Caco-2 (cell line): ENCODE measurements around the gene ADGRB3. TPM values are rescaled to one million over a fixed set of nuclear protein-coding genes. Genes with fewer than 3 reads are reported as not detected.

Experiments
- BruUV-seq: library from RNA; stranded (reverse); fragments of 400-500 nt; replicated peaks from 2 replicates; lab custom pipeline; 2021; lab: Mats Ljungman, UMichigan
- CTCF ChIA-PET: fragments of 300-600 bp; sonication (Branson Sonifier 250); formaldehyde crosslinking; loops from one replicate; lab custom pipeline; 2022; ENCODE audit warnings: antibody characterized with exemption; lab: Charles Lee
- POLR2A ChIA-PET: fragments of 300-600 bp; sonication (Branson Sonifier 250); formaldehyde crosslinking; loops from one replicate; lab custom pipeline; 2022; ENCODE audit warnings: antibody characterized with exemption; lab: Charles Lee
- DNase-seq, 2 experiments: peaks; one replicate each; pipeline versions ENCODE4 v3.0.0 to v3.0.0-alpha.2; 2020 to 2022
- H3K27me3 ChIP-seq: replicated peaks from 2 replicates; pipeline ENCODE4 v1.6.0; 2011; ENCODE audit warnings: low read length; ENCODE audit not compliant: control insufficient read depth, insufficient read depth
- H3K36me3 ChIP-seq: 2 replicates; pipeline ENCODE4 v1.5.1; 2011; ENCODE audit warnings: low read length; ENCODE audit not compliant: control insufficient read depth, insufficient read depth
- H3K4me1 ChIP-seq: fragments of 250-450 bp; sonication (Bioruptor Pico); 2 replicates; pipeline ENCODE4 v1.5.1; 2020; ENCODE audit warnings: mild to moderate bottlenecking
- H3K4me3 ChIP-seq: 2 replicates; pipeline ENCODE4 v1.5.1; 2011; ENCODE audit warnings: low read depth, mild to moderate bottlenecking, control low read depth, low read length
- H3K9me3 ChIP-seq: fragments of 250-450 bp; sonication (Bioruptor Pico); 2 replicates; pipeline ENCODE4 v1.5.1; 2020; ENCODE audit warnings: mild to moderate bottlenecking, moderate library complexity
- H3K27ac Mint-ChIP-seq: one replicate; pipeline ENCODE4 v1.8.0; 2022; ENCODE audit warnings: mixed read lengths; ENCODE audit not compliant: unreplicated experiment
- H3K27me3 Mint-ChIP-seq: one replicate; pipeline ENCODE4 v1.8.0; 2022; ENCODE audit warnings: mixed read lengths; ENCODE audit not compliant: insufficient read depth, unreplicated experiment
- H3K36me3 Mint-ChIP-seq: one replicate; pipeline ENCODE4 v1.8.0; 2022; ENCODE audit warnings: mild to moderate bottlenecking, mixed read lengths; ENCODE audit not compliant: insufficient read depth, unreplicated experiment
- H3K4me1 Mint-ChIP-seq: one replicate; pipeline ENCODE4 v1.8.0; 2022; ENCODE audit warnings: low read depth, mixed read lengths; ENCODE audit not compliant: unreplicated experiment
- H3K4me3 Mint-ChIP-seq: one replicate; pipeline ENCODE4 v1.8.0; 2022; ENCODE audit warnings: mild to moderate bottlenecking, moderate library complexity, mixed read lengths; ENCODE audit not compliant: unreplicated experiment
- H3K9me3 Mint-ChIP-seq: one replicate; pipeline ENCODE4 v1.8.0; 2022; ENCODE audit warnings: mixed read lengths; ENCODE audit not compliant: unreplicated experiment
- CTCF ChIP-seq, 2 experiments: fragments of 200-600 bp in 1 of 2; IDR thresholded peaks; 1 replicate in 1 of 2; 2 replicates in 1 of 2; pipeline versions ENCODE4 v1.5.1 to v1.8.0; 2011 to 2022; ENCODE audit warnings: antibody characterized with exemption in 1 of 2, control low read depth in 1 of 2, inconsistent platforms in 1 of 2, low read depth in 1 of 2, low read length in 1 of 2, mild to moderate bottlenecking in 1 of 2, moderate library complexity in 1 of 2; ENCODE audit not compliant: insufficient read depth in 1 of 2, severe bottlenecking in 1 of 2, unreplicated experiment in 1 of 2
- intact Hi-C: fragments of 100-400 bp; cut with micrococcal nuclease; formaldehyde crosslinking; loops from one replicate; pipeline ENCODE4 v1.10.0; 2022; ENCODE audit not compliant: unreplicated experiment
- total RNA-seq: library from RNA; stranded (reverse); gene quantifications from 2 replicates; pipeline ENCODE4 v1.2.3, GENCODE V29; 2022

Gene ADGRB3
- total RNA-seq, 1 experiment from 2014 or later = 0.18 TPM

- no peaks in the 10 kb centered on the region for H3K27me3 ChIP-seq
- H3K4me3 ChIP-seq = no peak overlapping the region
- no TSS peak for BruUV-seq
- Mint-ChIP-seq H3K4me3 (no peak overlapping the region), H3K9me3 (no peaks in the 10 kb centered on the region), H3K27ac (no peak overlapping the region), H3K27me3 (peaks cover 2% of the 10 kb centered on the region), H3K36me3 (no peaks in the 10 kb centered on the region), H3K4me1 (no peaks in the 10 kb centered on the region)
- no peaks in the 10 kb centered on the region for H3K9me3 ChIP-seq
- intact Hi-C loops = no loop called here
- H3K4me1 ChIP-seq = no peaks in the 10 kb centered on the region
- ChIA-PET CTCF (no interaction called here), POLR2A (no interaction called here)
- H3K36me3 ChIP-seq = no peaks in the 10 kb centered on the region
- no peak for TF ChIP-seq CTCF (IDR thresholded peaks at IDR 0.05; ENCODE audit: insufficient read depth in 1 of 2, low read depth in 1 of 2, low read length in 1 of 2, severe bottlenecking in 1 of 2, unreplicated experiment in 1 of 2)
- DNase-seq = no peak
Measured at GRCh38 chr6:69238067-69238466, 603.0 kb downstream of the ADGRB3 start.

- H3K36me3 Mint-ChIP-seq = no peaks in the 10 kb centered on the region
- DNase-seq = no peak
- ChIA-PET CTCF (no interaction called here), POLR2A (no interaction called here)
- intact Hi-C loops = no loop called here
- no peak overlapping the region for H3K27ac Mint-ChIP-seq
- Histone ChIP-seq H3K4me1 (no peaks in the 10 kb centered on the region), H3K36me3 (no peaks in the 10 kb centered on the region), H3K9me3 (no peaks in the 10 kb centered on the region), H3K4me3 (no peak overlapping the region), H3K27me3 (no peaks in the 10 kb centered on the region)
- no TSS peak for BruUV-seq
- H3K9me3 Mint-ChIP-seq = no peaks in the 10 kb centered on the region
- peaks cover 2% of the 10 kb centered on the region for H3K27me3 Mint-ChIP-seq
- H3K4me3 Mint-ChIP-seq = no peak overlapping the region
- no peak for TF ChIP-seq CTCF (IDR thresholded peaks at IDR 0.05; ENCODE audit: insufficient read depth in 1 of 2, low read depth in 1 of 2, low read length in 1 of 2, severe bottlenecking in 1 of 2, unreplicated experiment in 1 of 2)
- H3K4me1 Mint-ChIP-seq = no peaks in the 10 kb centered on the region
Measured at GRCh38 chr6:69246983-69247382, 611.9 kb downstream of the ADGRB3 start.

- no peaks in the 10 kb centered on the region for H3K9me3 ChIP-seq
- Mint-ChIP-seq H3K4me1 (no peaks in the 10 kb centered on the region), H3K9me3 (no peaks in the 10 kb centered on the region), H3K4me3 (no peak overlapping the region), H3K27me3 (peaks cover 4% of the 10 kb centered on the region), H3K27ac (no peak overlapping the region), H3K36me3 (no peaks in the 10 kb centered on the region)
- H3K27me3 ChIP-seq = no peaks in the 10 kb centered on the region
- intact Hi-C loops = no loop called here
- no TSS peak for BruUV-seq
- POLR2A ChIA-PET = no interaction called here
- no peak for TF ChIP-seq CTCF (IDR thresholded peaks at IDR 0.05; ENCODE audit: insufficient read depth in 1 of 2, low read depth in 1 of 2, low read length in 1 of 2, severe bottlenecking in 1 of 2, unreplicated experiment in 1 of 2)
- no peaks in the 10 kb centered on the region for H3K4me1 ChIP-seq
- H3K4me3 ChIP-seq = no peak overlapping the region
- no peaks in the 10 kb centered on the region for H3K36me3 ChIP-seq
- CTCF ChIA-PET = no interaction called here
- no peak for DNase-seq
Measured at GRCh38 chr6:69261010-69261409, 625.9 kb downstream of the ADGRB3 start.
